NB4 (cell line): ENCODE results near the gene WSCD2.

Experiments used
- CTCF ChIP-seq: IDR thresholded peaks from one replicate; pipeline ENCODE4 v1.5.1; 2012; ENCODE audit warnings: low read depth, low read length
- MAX ChIP-seq: IDR thresholded peaks from 2 replicates; pipeline ENCODE4 v1.6.1; 2011; ENCODE audit warnings: low read depth, low read length
- POLR2A ChIP-seq: IDR thresholded peaks from 2 replicates; pipeline ENCODE4 v1.6.1; 2011; ENCODE audit warnings: mild to moderate bottlenecking; ENCODE audit not compliant: insufficient read length; ENCODE audit errors: extremely low read depth

GRCh38 chr12:108141600-108142130, 12.6 kb downstream of the WSCD2 start:
- TF ChIP-seq CTCF, result no peak
- TF ChIP-seq POLR2A, result no peak
- TF ChIP-seq MAX, result no peak
